NCI-H510A treated with DMSO at 0.1 percent for 48 hours (cell line): Measurements from ENCODE around the gene AP1S3.

ENCODE experiments used
- DNase-seq: peaks from one replicate; lab custom pipeline; 2025; lab: John Stamatoyannopoulos, UW

AP1S3 gene

GRCh38 chr2:223722226-223722625, 115.2 kb downstream of the AP1S3 start:
- no peak for DNase-seq

GRCh38 chr2:223721746-223722145, 115.6 kb downstream of the AP1S3 start:
- no peak for DNase-seq

GRCh38 chr2:223720367-223720766, 117.0 kb downstream of the AP1S3 start:
- no peak for DNase-seq

- no peak for DNase-seq
Observed at GRCh38 chr2:223712642-223713041, 124.7 kb downstream of the AP1S3 start.

- DNase-seq, result peak; percentile 7
Observed at GRCh38 chr2:223711596-223712326, 125.6 kb downstream of the AP1S3 start.
